GM18526 (cell line): Measurements from ENCODE around the gene HACE1.

Experiments used
- POLR2A ChIP-seq: IDR thresholded peaks from 3 replicates; pipeline ENCODE4 v1.6.1; 2011; ENCODE audit not compliant: insufficient read length; ENCODE audit errors: extremely low read depth

The HACE1 gene, protein sequence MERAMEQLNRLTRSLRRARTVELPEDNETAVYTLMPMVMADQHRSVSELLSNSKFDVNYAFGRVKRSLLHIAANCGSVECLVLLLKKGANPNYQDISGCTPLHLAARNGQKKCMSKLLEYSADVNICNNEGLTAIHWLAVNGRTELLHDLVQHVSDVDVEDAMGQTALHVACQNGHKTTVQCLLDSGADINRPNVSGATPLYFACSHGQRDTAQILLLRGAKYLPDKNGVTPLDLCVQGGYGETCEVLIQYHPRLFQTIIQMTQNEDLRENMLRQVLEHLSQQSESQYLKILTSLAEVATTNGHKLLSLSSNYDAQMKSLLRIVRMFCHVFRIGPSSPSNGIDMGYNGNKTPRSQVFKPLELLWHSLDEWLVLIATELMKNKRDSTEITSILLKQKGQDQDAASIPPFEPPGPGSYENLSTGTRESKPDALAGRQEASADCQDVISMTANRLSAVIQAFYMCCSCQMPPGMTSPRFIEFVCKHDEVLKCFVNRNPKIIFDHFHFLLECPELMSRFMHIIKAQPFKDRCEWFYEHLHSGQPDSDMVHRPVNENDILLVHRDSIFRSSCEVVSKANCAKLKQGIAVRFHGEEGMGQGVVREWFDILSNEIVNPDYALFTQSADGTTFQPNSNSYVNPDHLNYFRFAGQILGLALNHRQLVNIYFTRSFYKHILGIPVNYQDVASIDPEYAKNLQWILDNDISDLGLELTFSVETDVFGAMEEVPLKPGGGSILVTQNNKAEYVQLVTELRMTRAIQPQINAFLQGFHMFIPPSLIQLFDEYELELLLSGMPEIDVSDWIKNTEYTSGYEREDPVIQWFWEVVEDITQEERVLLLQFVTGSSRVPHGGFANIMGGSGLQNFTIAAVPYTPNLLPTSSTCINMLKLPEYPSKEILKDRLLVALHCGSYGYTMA

DNA sequence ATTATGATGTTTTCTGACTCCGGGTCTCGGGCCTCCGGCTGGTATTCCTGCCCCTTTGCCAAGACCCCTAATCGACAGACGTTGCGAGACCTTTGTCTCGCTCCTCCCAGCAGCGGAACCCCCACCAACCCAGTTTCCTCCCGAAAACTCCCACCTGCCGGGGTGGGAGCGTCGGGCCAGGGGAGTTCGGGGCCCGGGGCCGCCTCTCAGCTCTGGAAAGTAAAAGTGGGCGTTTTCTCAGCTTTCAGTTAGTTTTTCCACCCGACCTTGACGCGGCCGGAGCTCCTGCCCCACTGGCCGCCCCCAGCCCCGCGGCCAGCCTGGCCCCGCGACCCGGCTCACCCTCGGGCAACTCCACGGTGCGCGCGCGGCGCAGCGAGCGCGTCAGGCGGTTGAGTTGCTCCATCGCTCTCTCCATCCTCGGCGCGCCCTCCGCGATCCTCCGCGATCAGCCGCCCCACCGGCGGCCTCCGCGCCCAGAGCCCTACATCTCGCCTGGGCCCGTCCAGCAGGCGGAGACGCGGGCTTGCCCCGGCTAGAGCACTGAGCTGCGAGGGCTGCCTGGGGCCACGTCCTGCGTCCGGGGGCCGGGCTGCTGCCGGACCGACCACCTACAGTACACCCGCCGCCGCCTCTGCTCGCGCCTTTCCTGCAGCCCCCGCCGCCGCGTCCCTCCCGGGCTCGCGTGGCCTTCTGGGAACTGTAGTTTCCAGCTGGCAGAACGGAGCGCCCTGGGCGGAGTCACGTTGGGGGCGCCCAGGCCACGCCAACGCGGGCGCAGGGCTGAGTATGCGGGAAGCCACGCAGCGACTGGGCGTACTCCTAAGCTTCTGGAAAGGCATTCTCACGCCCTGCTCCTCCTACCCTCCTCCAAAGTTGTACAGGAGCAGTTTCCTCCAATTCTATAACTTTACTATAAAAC is at the start of gene HACE1:
TSS of gene HACE1 (minus strand) at position 695 of the 922 bp plus-strand sequence. CDS start at position 418, 277 bp downstream.
- TF ChIP-seq POLR2A: peak; percentile 33

DNA sequence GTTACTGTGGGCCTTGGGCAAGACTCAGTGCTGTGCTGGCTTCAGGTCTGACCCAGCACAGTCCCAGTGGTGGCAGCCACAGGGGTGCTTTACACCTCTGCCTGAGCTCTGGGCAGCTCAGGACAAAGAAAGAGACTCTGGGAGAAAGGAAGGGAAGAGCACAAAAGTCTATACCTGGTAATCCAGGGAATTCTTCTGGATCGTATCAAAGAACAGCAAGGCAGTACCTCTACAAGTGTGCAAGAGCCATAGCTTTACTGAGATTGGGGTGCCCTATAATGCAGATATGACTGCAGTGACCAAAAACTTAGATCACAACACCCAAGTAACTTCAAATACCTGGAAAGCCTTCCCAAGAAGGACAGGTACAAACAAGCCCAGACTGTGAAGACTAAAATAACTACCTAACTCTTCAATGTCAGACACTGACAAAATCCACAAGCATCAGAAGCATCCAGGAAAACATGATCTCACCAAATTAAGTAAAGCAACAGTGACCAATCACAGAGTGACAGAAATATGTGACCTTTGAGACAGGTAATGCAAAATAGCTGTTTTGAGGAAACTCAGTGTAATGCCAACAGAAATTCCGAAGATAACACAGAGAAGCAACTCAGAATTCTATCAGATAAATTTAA is 49.3 kb upstream of the HACE1 start:
- no peak for TF ChIP-seq POLR2A

DNA sequence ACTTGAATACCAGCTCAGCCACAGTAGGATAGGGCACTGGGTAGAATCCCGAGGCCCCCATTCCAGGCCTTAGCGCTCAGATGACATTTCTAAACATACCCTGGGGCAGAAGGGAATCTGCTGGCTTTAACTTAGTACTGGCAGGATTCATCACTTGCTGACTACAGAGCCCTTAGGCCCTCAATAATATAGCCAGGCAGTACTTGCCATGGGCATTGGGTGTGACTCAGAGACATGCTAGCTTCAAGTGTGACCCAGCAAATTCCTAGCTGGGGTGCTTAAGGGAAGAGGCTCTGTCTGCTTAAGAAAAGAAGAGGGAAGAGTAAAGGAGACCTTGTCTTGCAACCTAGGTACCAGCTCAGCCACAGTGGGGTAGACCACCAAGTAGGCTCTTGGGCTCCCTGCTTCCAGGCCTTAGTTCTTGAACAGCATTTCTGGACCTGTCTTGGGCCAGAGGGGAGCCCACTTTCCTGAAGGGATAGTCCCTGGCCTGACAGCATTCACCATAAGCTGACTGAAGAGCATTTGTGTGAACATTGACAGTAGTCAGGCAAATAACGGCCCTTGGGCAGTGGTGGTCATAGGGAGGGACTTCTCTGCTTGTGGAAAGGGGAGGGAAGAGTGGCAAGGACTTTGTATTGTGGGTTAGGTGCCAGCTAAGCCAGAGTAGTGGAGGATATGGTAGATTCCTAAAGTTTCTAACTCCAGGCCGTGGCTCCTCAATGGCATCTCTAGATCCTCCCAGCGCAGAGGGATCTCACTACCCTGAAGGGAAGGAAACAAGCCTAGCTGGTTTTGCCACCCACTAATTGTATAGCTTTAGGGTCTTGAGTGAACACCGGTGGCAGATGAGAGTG is 48.5 kb upstream of the HACE1 start:
- TF ChIP-seq POLR2A: no peak

DNA sequence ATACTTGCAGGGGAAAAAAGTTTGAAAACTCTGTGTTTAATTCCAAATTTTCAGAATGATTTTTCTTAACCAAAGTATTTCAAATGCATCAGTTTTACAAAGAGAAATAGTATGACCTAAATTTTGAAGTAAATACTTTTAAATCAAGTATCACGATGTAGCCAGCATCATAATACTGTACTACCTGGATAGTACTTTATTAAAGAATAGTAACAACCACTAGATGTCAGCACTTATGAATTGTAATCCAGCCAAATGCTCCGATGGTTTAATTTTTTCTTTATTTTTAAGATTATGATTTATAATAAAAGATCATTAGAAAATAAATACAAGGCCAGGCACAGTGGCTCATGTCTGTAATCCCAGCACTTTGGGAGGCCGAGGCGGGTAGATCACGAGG is 37.2 kb upstream of the HACE1 start:
- TF ChIP-seq POLR2A: no peak

DNA sequence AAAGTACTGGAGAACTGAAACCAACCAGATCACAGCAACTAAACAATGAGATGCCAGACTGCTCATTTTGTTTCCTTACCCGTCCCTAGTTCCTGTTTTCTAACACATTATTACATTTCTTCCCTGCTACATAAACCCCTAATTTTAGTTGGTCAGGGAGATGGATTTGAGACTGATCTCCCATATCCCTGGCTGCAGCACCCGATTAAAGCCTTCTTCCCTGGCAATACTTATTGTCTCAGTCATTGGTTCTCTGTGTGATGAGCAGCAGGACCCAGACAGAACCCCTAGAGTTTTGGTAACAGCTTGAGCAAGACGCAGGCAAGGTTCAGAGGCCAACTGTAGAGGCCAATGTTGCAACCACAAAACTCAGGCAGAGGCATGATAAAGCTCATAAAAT is 28.3 kb upstream of the HACE1 start:
- no peak for TF ChIP-seq POLR2A

DNA sequence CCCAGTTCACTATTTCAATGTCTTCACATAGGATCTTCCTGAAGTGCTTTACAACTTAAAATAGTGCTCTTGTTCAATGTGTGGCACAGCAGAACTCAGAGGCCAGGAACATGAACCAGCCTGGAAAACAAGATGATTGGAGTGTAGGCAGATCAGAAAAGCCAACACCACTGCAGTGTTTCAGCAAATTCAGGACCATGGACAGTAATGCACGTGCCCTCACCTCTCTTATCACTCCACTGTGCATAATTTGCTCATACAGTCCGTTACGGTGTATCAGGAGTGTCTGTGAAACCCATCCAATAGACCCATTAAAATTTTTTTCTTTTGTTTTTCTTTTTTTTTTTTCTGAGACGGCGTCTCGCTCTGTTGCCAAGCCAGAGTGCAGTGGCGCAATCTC is 27.6 kb upstream of the HACE1 start:
- no peak for TF ChIP-seq POLR2A

DNA sequence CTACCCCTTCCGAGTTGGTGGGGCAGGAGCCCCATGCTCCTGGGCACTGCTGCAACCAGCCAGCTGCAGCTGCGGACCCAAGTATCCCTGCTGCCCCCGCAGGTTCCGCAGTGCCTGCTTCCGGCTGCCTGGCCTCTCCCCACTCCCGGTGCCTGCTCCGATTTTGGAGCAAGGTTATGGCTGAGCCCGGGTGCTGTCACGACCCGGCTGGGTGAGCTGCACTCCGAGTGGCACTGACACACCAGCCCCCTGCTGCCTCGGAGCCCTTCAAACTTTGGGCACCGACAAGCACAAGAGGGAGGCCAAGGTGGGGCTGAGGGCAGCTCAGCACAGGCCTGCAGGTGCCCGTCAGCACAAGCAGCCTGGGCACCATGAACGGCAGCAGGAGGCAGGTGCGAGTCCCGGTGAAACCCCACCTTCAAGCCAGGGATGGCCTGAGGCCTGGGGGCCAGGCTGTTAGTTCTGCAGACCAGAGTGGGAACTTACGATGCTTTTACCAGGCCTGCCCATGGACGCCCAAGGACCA is 25.9 kb upstream of the HACE1 start:
- TF ChIP-seq POLR2A: no peak

DNA sequence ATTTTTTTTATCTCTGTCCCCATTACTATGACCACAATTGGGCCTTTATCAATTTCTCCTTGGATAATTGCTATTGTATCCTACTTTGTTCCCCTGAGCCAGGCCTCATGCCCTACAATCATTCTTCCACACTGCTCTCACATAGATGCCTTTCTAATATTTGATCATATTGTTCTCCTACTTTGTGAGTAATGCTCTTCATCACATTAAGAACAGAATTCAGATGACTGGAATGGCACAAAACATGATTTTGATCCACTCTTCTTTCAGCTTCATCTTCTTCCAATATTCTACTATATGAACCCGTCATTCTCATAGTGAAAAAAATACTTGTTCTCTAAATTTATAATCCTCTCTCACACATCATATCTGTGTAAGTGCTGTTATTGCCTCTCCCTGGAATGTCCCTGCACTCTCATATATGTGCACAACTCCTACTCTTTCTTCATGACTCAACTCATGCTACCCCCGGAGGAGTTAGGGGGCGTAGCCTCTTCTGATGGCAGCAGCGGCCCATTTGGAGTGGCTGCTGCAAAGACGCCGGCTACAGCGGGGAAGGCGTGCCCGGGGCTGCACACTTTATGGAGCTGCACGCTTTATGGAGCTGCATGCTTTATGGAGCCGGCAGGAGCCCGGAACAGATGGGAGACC is 25.3 kb upstream of the HACE1 start:
- TF ChIP-seq POLR2A: no peak

DNA sequence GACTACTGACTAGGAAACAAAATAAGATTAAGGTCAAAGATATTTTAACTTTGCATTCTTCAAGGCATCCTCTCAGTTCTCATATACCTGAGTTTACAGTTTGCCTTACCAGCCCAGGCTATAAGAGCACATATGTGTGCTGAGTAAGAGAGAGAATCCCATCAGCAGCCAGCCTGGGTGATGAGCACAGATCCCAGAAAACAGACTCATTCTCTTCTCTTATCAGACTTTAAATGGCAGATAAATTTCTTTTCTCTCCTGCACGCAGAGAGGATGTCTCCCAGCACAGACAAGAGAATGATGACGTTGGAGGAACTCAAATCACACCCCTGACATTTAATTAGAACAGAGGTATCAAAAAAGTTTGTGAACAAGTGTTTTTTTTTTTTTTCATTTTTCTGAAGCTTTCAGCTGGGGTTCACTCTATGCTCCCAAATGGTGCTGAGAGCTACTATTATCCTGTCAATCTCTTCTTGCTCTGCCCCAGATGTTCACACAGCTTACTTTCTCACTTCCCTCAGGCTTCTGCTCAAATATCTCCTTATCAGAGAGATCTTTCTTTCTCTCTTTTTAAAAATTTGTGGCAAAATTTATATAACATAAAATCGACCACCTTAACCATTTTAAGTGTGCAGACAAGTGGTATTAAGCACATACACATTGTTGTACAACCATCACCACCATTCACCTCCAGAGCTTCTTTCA is 22.4 kb upstream of the HACE1 start:
- TF ChIP-seq POLR2A: no peak

DNA sequence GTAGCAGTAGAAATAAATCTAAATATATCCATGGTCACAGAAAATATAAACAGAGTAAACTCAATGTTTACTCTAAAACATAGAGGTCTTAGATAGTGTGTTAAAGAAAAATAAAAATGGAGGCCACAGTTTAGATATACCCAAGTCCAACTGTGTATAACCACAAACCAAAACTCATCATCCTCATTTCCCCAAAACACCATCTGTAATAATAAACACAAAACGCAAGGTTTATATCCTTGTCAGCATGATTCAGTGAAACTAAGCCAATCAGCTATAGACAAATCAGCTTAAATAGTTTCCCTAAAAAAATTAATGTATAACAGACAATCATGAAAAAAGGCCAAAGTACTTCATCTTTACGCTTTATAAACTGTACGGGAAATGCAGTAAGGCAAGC is 2.7 kb upstream of the HACE1 start:
- no peak for TF ChIP-seq POLR2A

DNA sequence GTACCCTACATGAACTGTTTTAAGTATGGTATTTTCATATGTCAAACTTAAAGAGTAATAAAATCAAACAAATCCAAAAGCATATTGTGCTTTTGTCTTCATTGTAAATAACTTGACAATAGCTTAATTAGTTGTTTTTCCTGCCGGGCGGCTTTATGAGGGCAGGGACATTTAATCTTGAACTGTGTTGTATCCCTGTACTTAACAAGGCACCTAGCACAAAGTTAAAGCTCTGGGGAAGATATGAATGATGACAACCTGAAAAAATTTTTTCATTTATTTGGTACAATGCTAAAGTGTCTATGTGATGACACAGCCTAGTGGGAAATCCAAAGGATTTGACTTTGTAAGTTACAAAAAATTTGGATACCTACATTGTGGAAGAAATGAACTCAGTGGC is 502 bp upstream of the HACE1 start:
- TF ChIP-seq POLR2A: no peak

DNA sequence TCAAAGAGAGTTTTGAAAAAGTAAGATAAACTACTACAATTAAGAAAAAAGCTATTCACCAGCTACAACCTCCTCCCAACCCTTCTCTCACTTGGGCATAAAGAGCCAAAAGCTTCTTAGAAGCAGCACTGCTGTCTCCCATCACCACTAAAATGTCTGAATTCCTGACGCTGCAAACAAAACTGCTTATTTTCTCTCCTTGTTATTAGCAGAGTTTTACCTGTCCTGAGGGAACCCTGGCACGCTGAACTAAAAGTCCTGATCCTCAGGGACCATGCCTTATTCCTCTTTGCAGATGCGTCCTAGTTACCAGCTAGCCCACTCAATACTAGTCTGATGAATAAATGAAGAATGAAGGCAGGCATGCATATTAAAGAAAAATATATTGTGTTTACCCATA is 1.1 kb downstream of the HACE1 start:
- TF ChIP-seq POLR2A: no peak
